ENCODE measurements around the gene AMFR. TPM values are rescaled to one million over a fixed set of nuclear protein-coding genes. Genes with fewer than 3 reads are reported as not detected.

Gene AMFR
- total and polyA plus RNA-seq, 10 of the 15 experiments (the other 5 are each of a cell fraction or from before 2014, with no cell fraction given) = 8.2 to 67.6 (median 28.1) TPM

GRCh38 chr16:56438038-56438437 lies 12.7 kb upstream of the AMFR start:
- intact Hi-C loops (cut with micrococcal nuclease; ENCODE audit: unreplicated experiment) (no loop called here), in situ Hi-C loops (cut with MboI) (no loop called here)
- H3K27ac ChIP-seq (ENCODE audit: control insufficient read depth, insufficient read depth) = no peak overlapping the region
- peaks cover 4 to 22% of the 10 kb centered on the region in 2 experiments; a peak in 2 of 4 replicates for H3K36me3 ChIP-seq (ENCODE audit: control insufficient read depth in 2 of 2, insufficient read depth in 2 of 2, low read length in 1 of 2)
- no peaks in the 10 kb centered on the region for H3K9me3 ChIP-seq (replicated peaks; ENCODE audit: control insufficient read depth, insufficient read depth, low read length)
- BruUV-seq (replicated peaks) = no TSS peak
- WGBS (ENCODE audit: insufficient coverage, insufficient replicate concordance, low lambda C conversion rate, missing lambda C conversion rate) = 92% methylated on average over 1 of the region's 1 CpG
- no peak overlapping the region for H3K4me2 ChIP-seq (ENCODE audit: control insufficient read depth, insufficient read depth)
- no peaks in the 10 kb centered on the region for H3K79me2 ChIP-seq (ENCODE audit: control insufficient read depth, insufficient read depth, low read length)
- H3K4me3 ChIP-seq = no peak overlapping the region
- ChIA-PET POLR2A (interaction anchor here (0.9 kb wide), 1 partner anchor 13 kb away, joined by 4 read pairs; the partner anchor contains the start of genes NUDT21 and OGFOD1), RAD21 (ENCODE audit: unreplicated experiment) (no interaction called here), SMC1A (ENCODE audit: uncharacterized antibody, unreplicated experiment) (no interaction called here), CTCF (interaction anchor here (1.3 kb wide), 1 partner anchor 10 kb away, joined by 3 read pairs; no protein-coding TSS in a partner anchor)
- no peaks in the 10 kb centered on the region for H3K4me1 ChIP-seq (ENCODE audit: control insufficient read depth, insufficient read depth, low read length)
- no peak for ATAC-seq
- H3K27me3 ChIP-seq (replicated peaks in 1 of 2; ENCODE audit: control insufficient read depth in 2 of 2, insufficient read depth in 2 of 2, low read length in 1 of 2) = no peaks in the 10 kb centered on the region
- no peak for TF ChIP-seq POLR2AphosphoS5 (IDR thresholded peaks at IDR 0.05; ENCODE audit: low read length)
- TF ChIP-seq SUPT20H (IDR thresholded peaks at IDR 0.05; ENCODE audit: borderline replicate concordance, control insufficient read depth, low read depth, low read length) = no peak
- H4K20me1 ChIP-seq (ENCODE audit: control insufficient read depth, insufficient read depth) = no peaks in the 10 kb centered on the region
- no peak overlapping the region for H2AFZ ChIP-seq (ENCODE audit: control insufficient read depth, low read depth, low read length)
- no peak overlapping the region for H3K9ac ChIP-seq (ENCODE audit: control insufficient read depth, insufficient read depth, low read length)
- peak; percentile 23 for FAIRE-seq
- DNase-seq (ENCODE audit: low read depth, low spot score) = no peak

- no TSS peak for BruUV-seq (replicated peaks)
- Histone ChIP-seq H3K4me1 (ENCODE audit: control insufficient read depth, insufficient read depth, low read length) (no peaks in the 10 kb centered on the region), H3K27ac (ENCODE audit: control insufficient read depth, insufficient read depth) (no peak overlapping the region), H3K79me2 (ENCODE audit: control insufficient read depth, insufficient read depth, low read length) (no peaks in the 10 kb centered on the region), H3K4me3 (no peak overlapping the region), H3K9ac (ENCODE audit: control insufficient read depth, insufficient read depth, low read length) (no peak overlapping the region), H3K27me3 (replicated peaks in 1 of 2; ENCODE audit: control insufficient read depth in 2 of 2, insufficient read depth in 2 of 2, low read length in 1 of 2) (no peaks in the 10 kb centered on the region), H3K36me3 (ENCODE audit: control insufficient read depth in 2 of 2, insufficient read depth in 2 of 2, low read length in 1 of 2) (peaks cover 2 to 22% of the 10 kb centered on the region in 2 experiments; a peak in 2 of 4 replicates), H2AFZ (ENCODE audit: control insufficient read depth, low read depth, low read length) (no peak overlapping the region), H3K4me2 (ENCODE audit: control insufficient read depth, insufficient read depth) (no peak overlapping the region), H3K9me3 (replicated peaks; ENCODE audit: control insufficient read depth, insufficient read depth, low read length) (no peaks in the 10 kb centered on the region), H4K20me1 (ENCODE audit: control insufficient read depth, insufficient read depth) (no peaks in the 10 kb centered on the region)
- CTCF ChIA-PET = interaction anchor here (1.3 kb wide), 1 partner anchor 78 kb away, joined by 3 read pairs; no protein-coding TSS in a partner anchor
- in situ Hi-C loops (cut with MboI) (no loop called here), intact Hi-C loops (cut with micrococcal nuclease; ENCODE audit: unreplicated experiment) (no loop called here)
- no peak for DNase-seq (ENCODE audit: low read depth, low spot score)
- ATAC-seq = no peak
- POLR2A ChIA-PET = no interaction called here
- no peak for FAIRE-seq
- TF ChIP-seq YY1 (IDR thresholded peaks at IDR 0.05; ENCODE audit: low read depth, low read length) (no peak), KLF5 (IDR thresholded peaks at IDR 0.05; ENCODE audit: partially characterized antibody) (no peak), IRF4 (IDR thresholded peaks at IDR 0.05; ENCODE audit: low read depth, low read length) (no peak), BCL11A (IDR thresholded peaks at IDR 0.05; ENCODE audit: low read depth, low read length) (no peak), SREBF2 (IDR thresholded peaks at IDR 0.05; ENCODE audit: low read length) (no peak), ZNF207 (IDR thresholded peaks at IDR 0.05; ENCODE audit: borderline replicate concordance) (no peak), JUND (IDR thresholded peaks at IDR 0.05; ENCODE audit: low read depth, low read length) (no peak), POU2F2 (IDR thresholded peaks at IDR 0.05; ENCODE audit: borderline replicate concordance, low read depth, low read length) (no peak)
- TF ChIP-seq, protein P1, sequence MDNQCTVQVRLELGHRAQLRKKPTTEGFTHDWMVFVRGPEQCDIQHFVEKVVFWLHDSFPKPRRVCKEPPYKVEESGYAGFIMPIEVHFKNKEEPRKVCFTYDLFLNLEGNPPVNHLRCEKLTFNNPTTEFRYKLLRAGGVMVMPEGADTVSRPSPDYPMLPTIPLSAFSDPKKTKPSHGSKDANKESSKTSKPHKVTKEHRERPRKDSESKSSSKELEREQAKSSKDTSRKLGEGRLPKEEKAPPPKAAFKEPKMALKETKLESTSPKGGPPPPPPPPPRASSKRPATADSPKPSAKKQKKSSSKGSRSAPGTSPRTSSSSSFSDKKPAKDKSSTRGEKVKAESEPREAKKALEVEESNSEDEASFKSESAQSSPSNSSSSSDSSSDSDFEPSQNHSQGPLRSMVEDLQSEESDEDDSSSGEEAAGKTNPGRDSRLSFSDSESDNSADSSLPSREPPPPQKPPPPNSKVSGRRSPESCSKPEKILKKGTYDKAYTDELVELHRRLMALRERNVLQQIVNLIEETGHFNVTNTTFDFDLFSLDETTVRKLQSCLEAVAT (IDR thresholded peaks at IDR 0.05) = no peak
- TF ChIP-seq, protein P2, sequence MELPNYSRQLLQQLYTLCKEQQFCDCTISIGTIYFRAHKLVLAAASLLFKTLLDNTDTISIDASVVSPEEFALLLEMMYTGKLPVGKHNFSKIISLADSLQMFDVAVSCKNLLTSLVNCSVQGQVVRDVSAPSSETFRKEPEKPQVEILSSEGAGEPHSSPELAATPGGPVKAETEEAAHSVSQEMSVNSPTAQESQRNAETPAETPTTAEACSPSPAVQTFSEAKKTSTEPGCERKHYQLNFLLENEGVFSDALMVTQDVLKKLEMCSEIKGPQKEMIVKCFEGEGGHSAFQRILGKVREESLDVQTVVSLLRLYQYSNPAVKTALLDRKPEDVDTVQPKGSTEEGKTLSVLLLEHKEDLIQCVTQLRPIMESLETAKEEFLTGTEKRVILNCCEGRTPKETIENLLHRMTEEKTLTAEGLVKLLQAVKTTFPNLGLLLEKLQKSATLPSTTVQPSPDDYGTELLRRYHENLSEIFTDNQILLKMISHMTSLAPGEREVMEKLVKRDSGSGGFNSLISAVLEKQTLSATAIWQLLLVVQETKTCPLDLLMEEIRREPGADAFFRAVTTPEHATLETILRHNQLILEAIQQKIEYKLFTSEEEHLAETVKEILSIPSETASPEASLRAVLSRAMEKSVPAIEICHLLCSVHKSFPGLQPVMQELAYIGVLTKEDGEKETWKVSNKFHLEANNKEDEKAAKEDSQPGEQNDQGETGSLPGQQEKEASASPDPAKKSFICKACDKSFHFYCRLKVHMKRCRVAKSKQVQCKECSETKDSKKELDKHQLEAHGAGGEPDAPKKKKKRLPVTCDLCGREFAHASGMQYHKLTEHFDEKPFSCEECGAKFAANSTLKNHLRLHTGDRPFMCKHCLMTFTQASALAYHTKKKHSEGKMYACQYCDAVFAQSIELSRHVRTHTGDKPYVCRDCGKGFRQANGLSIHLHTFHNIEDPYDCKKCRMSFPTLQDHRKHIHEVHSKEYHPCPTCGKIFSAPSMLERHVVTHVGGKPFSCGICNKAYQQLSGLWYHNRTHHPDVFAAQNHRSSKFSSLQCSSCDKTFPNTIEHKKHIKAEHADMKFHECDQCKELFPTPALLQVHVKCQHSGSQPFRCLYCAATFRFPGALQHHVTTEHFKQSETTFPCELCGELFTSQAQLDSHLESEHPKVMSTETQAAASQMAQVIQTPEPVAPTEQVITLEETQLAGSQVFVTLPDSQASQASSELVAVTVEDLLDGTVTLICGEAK (IDR thresholded peaks at IDR 0.05; ENCODE audit: borderline replicate concordance) = no peak
- RAD21 ChIA-PET (ENCODE audit: unreplicated experiment) = no interaction called here
- SMC1A ChIA-PET (ENCODE audit: uncharacterized antibody, unreplicated experiment) = interaction anchor here (1.5 to 2.1 kb wide), 2 partner anchors 13 to 42 kb away, joined by 3 to 4 read pairs; no protein-coding TSS in a partner anchor
Measured at GRCh38 chr16:56436258-56436657, 10.9 kb upstream of the AMFR start.

Data from GM12878 (cell line).